Measurements from ENCODE around the gene FAM181A.

FAM181A gene

DNA sequence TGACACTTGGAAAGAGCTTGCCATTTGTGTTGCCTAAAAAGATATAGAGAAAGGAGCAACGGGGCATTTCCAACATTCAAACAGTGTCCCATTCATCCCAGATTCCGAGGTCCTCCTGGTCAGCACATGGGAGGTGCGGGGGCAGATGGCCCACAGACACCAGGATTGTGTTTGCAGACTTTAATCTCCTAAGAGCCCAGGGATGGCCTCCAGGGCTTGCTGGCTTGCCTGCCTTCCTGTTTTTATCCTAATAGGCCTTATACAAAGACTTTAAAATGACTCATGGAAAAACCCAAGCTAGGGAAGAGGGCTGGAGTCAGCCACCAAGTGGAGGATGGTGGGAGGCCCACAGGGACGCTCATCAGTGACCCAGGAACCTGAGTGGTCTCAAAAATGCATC is 21.5 kb upstream of the FAM181A start:
- DNase-seq, result no peak

DNA sequence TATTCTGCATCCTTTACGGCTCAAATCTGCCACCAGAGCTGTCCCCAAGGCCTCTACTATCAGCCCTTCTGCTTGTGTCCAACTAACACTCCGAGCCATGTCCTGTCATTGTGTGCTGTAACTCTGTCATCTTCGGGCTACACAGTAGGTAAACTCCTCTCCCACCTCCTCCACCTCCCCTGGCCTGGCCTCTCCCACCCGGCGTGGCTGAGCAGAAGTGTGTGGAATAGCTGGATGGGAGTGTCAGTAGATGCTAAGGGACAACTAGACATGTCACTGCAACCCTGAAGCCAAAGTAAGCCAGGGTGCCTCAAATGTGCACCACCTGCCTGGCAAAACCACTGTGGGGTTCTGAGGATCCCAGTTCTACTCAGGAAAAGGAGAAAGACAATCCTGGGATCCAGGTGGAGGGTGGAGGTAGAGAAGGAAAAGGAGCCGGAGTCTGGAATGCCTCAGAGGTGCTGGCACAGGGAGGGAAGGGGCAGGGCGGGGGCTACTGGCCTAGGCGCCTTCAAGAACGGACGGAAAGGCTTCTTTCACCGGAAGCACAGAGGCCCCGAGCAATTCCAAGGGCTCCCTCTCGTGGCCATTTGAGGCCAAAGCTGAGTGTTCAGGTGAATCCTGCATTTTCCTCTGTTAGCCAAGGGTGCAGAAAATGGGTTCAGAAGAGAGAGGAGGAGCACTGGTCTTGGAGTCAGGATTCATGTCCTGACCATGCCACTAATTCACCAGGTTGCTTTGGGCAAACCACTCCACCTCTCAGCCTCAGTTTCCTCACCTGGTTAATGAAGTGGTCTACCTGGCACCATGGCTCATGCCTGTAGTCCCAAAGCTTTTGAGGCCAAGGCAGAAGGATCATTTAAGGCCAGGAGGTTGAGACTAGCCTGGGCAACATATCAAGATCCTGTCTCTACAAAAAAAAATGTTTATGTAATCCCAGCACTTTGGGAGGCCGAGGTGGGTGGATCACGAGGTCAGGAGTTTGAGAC is 20.5 kb upstream of the FAM181A start:
- DNase-seq, result peak in 1 of 2 donors; percentile 62

DNA sequence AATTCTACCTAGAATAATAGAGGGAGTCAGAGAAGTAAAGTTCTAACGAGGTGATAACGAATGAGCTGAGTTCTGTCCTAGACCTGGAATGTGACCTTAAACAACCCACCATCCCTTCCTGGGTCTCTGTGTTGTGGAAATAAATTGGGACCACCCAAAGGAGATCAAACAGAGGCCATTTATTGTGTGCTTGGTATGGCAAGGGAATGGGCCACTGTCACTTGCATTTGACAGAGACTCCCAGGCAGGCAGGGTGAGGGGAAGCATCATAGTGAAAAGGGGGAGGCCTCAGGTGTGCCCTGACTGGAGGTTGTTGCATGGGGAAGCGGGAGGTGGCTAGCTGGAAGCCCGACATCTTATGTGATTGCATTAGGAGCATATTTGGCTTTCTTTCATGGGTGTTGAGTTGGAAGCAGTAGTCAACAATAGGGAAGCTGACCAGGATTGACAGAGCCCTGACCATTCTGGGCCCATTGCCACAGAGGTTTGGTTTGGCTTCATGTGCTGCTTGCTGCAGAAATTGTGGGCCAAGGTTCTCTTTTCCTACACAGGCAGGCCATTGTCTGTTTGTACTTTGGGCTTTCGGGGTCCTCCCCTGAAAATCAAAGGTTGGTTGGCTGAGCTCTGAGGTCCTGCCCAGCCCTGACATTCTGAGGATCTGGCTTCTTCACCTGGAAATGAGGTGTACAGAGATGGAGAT is 17.6 kb upstream of the FAM181A start:
- DNase-seq, result no peak

DNA sequence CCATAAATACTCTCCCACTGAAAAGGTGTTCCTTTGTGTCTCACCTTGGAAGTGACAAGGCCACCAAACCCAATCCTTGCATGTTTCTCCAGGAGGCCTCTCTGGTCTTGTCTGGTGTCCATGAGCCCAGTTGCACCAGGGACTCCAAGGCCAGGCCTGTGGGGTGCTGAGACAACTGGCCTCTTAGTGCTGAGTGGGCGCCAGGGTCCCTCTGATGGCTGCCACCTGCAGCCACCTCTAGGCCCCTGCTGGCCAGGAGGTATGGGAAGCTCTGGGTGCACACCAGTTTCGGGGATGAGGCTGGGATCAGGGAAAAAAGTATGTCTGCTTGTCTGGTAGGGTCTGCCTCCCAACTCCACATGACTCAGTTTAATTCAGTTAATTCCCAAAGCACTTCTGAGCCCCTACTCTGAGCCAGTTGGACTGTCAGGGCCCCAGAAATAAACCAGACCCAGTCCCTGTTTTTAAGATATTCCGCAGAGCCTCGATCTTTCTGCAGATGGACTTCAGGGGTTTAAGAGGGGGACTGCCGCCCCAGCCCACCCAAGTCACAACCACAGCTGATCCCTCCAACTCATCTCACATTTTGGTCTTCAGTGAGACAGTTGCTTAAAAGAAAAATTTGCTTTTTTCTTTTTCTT is 15.0 kb upstream of the FAM181A start:
- no peak for DNase-seq

DNA sequence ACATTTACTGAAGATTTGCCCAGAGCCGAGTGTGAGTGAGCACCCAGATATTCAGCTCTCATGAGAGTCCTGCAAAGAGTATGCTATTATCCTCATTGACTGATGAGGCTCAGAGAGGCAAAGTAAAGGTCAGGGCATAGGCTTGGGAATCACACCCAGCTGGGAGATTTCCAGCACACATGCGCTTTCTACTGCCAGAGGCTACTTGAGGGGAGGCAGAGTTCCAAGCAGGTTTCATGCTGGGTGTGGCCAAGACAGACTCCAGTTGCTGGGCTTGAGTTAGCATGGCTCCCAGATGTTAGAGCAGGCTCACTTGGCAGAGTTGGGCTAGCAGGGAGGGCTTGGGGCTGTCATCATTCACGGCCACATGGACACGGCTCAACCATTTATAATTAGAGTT is 14.4 kb upstream of the FAM181A start:
- no peak for DNase-seq

DNA sequence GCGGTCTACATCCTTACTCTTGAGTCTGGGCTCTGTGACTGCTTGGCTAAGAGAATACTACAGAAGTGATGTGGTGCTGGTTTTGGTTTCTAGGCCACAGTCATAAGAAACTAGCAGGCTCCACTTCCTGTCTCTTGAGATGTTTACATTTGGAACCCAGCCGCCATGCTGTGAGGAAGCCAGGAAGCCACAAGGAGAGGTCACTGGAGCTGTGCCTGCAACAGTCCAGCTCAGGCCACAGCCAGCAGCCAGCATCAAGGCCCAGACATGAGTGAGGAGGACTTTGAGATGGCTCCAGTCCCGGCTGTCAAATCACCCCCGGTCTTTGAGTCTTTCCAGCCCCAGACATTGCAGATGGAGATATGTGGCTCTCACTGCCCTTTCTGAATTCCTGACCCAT is 12.9 kb upstream of the FAM181A start:
- DNase-seq, result no peak

DNA sequence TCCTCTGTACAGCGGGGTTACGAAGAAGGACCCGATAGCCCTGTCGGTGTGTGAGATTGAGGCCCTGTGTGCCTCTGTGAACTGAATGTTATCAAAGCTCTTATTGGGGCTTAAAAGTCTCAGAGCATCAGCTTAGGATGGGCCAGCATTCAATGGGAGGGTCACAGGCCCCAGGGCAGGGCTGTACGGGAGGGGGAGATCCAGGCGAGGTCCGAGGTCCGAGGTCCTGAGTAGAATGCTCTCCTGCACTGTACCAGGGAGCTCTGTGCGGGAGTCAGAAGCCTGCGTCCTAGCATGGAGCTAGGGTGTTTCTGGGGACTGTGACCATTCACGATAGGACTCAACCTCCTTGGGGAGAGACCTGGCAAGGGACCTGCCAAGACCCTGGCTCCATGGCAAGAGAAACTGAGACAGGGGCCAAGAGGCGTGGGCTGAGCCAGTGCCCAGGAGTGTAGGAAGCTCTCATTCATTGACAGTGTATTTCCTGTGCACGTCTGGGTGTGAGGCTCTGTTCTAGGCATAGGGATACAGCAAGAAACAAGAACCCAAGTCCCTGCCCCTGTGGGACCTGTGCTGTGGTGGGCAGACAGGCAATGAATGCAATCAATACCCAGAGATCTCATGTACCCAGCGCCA is 12.0 kb upstream of the FAM181A start:
- DNase-seq, result no peak

DNA sequence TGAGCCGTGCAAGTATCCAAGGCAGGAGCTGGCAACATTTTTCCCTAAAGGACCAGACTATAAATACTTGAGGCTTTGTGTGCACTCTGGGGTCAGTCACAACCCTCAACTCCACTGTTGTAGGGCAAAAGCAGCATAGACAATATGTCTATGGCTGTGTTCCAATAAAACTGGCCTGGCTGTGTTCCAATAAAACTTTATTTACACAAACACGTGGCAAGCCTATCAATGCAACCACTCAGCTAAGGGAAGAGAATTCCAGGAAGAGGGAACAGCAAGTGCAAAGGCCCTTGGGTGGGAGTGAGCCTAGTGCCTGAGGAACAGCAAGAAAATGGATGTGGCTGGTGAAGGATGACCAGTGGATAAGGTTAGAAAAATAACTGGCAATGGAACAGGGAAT is 11.3 kb upstream of the FAM181A start:
- DNase-seq, result no peak

DNA sequence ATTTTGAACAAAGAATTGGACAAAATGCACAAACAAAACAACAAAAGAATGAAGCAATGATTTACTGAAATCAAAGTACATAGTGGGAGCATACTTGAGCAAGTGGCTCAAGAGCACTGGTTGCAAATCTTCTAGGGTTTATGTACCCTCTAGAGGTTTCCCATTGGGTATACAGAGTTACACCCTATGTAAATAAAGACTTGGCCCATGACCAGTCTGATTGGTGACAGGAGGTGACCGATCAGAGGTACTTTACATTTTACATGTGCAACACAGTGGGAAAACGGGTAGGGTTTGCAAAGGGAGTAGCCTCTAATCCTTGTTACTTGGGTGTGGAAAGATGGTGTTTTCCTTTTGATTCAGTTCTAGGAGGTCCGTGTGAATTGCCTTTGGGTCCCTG is 10.6 kb upstream of the FAM181A start:
- DNase-seq, result no peak

DNA sequence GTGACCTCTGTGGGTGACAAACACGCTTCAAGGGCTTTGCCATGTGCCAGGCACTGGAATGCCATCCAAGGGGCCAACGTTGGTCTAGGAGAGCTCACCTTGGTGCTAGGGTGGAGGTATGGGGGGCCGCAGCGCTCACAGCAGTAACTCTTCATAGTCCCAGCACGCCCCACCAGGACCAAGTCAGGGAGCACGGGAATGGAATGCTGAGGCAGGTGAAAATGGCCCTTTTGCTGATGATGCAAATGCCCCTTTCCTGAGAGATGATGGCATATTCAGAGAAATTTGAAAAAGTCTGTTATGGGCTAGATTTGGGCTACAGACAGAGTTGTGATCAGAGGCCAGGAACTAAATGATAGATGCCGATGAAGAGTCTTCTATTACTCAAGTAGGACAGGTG is 10.0 kb upstream of the FAM181A start:
- DNase-seq, result no peak

DNA sequence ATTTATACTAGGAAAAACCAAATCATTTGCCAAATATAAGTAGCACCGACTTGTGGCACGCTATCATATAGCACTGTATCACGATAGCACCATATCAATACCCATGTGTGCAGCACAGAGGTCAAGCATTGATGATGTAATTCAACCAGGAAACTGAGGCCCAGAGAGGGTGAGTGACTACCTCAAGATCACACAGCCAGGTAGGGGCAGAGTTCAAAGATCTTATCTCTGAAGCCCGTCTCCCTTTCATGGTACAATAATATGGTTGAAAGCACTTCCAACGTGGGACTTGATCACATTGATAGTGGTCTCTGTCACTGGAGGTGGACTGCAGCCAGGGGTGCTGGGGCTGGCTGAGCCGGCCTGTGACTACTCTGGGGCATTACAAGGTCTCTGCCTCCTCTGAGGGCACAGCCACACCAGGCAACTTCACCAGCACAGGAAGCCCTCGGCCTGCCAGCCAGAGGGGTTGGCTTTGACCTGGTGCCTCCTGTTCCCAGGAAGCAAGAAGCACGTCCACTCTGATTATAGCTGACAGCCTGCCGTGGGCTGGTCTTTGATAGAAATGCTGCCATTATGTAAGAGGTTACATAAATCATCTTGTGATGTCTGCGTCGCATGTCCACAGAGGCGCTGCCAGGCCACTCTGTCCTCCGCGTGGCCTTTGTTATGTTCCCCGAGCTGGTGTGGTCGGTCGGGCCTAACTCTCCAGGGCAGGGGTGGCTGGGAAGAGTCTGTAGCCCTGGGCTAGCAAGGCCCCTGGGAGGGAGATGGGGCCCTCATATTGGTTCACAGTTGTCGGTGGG is 5.9 kb upstream of the FAM181A start:
- no peak for DNase-seq

DNA sequence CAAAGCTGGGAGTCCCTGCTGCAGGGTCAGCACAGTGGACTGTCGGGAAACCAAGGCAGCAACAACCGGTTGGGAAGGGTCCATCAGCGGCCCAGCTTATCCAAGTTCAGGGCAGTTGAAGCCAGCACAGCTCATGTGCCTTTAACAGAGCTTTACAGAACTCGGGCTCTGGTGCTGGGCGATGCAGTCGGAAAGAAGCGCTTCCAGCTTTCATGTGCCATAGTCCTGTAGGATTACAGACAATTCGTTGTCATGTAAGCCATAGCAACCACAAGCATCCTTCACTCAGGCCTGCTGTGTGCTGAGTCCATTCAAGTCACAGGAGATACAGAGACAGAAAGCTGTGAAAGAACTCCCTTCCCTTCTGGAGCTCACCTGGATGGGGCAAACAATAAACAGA is 3.5 kb upstream of the FAM181A start:
- no peak for DNase-seq

DNA sequence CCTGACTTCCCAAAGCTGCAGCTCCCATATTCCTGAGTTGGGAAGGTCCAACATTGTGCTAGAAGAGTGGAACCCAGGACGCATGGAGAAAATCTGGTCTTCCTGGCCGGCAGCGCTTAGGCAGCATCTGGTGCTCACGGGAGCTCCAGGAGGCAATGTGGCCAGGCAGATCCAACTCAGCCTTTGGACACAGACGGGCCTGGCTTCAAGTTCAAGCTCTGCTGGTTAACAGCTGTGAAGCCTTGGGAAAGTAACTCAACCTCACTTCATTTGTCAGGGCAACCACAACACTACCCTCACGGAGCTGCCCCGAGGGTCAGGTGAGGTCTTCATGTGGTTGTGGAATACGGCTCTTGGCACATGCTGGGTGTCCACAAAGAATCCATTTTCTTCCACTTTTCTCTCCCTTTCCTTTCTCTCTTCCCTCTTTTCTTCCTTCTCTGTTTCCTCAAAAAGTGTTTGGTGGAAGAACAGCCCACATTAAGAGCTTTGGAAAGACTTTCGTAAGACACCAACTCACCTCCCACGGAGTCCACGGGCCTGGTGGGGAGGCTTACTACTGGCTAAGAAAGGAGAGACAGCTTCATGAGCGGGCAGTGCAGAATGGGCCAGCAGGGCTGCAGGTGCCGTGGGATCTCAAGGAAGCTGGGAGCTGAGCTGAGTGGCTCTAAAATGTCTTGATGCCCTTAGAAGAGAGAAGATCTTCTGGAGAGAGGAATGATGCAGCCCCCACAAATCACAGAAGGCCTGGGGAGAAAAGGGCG is 2.4 kb upstream of the FAM181A start:
- no peak for DNase-seq

DNA sequence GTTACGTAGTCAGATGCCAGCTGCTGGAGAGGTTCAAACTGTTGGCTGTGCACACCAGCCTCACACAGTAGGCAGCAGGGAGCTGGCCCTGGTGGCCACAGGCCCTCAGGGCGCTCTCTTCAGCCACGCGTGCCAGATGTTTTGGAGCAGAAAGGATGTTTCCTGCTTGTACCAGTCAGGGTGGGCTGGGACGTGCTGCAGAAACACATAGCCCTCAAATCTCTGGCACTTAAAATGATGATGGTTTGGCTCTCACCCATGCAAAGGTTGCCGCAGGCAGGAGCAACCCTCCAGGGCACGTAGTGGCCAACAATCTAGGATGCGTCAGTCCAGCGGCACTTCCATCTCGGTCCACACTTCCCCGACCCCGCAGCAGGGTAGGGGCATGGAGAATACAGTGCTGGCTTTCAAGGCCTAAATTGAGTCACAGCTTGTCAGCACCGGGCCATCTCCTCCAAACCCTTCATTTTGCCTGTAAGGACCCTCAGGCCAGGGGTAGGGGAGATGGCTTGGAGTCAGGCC is 1.7 kb upstream of the FAM181A start:
- DNase-seq, result no peak

DNA sequence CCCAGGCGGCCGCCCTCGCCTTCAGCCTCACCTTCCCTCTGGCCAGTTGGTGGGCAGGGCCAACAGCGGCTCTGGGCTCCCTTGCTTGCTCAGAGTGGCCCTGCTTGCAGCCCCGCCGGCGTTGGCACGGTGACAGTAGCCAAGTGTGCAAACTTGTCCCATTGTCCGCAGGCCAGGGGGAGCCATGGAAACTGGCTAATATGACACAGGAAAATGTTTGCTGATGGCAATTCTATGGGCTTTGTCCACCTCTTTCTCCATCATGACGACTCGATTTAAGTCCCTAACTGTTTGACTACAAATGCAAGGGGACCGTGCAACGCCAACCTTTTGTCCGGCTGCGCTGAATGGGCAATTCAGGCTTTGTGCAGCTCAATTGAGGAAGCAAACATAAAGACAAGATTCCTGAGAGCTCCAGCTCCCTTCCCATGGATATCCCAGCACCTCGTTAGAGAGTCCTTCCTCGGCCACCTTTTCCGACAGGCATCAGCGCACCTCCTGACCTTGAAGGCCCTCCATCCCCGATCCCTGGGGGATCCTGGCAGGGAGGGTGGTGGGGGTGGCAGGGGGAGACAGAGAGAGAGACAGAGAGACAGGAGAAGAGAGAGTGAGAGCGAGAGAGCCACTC is 785 bp upstream of the FAM181A start:
- DNase-seq, result no peak

DNA sequence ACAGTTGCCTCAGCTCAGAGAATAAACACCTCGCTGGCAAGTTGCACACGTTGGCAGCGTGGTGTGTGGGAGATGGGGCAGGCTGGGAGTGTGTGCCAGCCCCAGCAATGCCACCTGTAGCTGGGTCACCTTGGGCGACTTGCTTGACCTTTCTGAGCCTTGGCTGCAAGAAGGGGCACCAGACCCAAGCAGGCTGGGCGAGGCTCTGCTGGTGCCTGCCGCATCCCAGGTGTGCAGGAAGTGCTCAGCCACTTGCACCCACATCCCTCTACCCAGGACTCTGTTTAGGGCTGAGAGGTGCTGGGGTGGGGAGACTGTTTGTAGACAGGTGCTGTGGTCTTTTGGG is 629 bp downstream of the FAM181A start:
- DNase-seq, result no peak

DNA sequence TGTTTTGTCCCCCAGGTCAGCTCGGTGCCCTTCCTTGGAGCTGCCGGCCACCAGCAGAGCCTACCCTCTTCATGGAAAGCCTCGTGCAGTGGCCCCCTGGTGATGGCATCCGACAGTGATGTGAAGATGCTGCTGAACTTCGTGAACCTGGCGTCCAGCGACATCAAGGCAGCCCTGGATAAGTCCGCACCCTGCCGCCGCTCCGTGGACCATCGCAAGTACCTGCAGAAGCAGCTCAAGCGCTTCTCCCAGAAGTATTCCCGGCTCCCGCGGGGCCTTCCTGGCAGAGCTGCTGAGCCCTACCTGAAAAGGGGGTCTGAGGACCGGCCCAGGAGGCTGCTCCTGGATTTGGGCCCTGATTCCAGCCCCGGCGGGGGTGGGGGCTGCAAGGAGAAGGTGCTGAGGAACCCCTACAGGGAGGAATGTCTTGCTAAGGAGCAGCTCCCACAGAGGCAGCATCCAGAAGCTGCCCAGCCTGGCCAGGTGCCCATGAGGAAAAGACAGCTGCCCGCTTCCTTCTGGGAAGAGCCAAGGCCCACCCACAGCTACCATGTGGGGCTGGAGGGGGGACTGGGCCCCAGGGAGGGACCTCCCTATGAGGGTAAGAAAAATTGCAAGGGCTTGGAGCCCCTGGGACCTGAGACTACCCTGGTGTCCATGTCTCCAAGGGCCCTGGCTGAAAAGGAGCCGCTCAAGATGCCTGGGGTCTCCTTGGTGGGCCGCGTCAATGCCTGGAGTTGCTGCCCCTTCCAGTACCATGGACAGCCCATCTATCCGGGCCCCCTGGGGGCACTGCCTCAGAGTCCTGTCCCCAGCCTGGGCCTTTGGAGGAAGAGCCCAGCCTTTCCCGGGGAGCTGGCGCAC is 1.3 kb downstream of the FAM181A start:
- DNase-seq, result no peak

DNA sequence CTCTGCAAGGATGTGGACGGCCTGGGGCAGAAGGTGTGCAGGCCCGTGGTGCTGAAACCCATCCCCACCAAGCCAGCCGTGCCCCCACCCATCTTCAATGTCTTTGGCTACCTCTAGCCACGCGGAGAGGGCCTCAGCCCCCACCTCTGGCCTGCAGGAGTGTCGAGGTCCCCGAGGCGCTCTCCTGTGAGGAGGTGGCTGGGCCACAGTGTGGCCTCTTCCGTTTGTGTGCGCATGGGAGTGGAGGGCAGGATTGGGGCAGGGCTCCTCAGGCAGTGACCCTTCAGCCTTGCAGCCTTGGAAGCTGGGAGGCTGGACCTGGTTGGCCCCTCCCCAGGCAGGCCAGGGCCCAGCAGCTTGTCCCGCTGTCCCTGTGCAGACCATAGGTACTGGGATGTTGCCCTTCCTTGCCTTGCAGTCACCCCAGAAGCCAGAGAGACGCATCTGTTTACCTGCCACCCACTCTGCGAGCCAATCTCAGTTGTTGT is 1.9 kb downstream of the FAM181A start:
- DNase-seq, result no peak

DNA sequence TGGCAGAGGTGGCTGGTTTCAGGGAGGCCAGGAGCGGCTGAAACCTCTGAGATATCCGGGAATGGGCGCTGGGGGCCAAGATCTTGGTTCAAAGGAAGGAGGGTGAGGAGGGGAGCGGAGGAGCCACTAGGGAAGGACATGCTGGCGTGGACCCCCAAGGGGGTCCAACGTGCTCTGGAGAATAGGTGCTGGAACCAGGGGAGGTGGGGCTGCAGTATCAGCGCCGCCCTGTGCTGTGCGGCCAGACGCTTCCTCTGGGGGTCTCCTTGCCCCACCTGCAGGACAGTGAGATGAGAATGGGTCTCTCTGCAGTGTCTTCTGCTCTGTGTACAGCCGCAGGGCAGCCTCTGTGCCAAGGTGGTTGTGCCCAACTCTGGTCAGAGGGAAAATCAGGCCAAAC is 2.5 kb downstream of the FAM181A start:
- DNase-seq, result no peak
